HL-60/S4 treated with retinoic acid at 250 ng/mL for 4 days and 3 days (cell line): ENCODE results near the gene AOX1.

ENCODE experiments used
- in situ Hi-C: fragments of 300-500 bp; cut with MboI; formaldehyde crosslinking; loops from 2 replicates; pipeline ENCODE4 v1.7.0; 2022; ENCODE audit warnings: low sequenced_read_pairs

AOX1 gene

GRCh38 chr2:200698217-200698616, 112.4 kb downstream of the AOX1 start:
- in situ Hi-C loops = no loop called here

GRCh38 chr2:200699310-200699709, 113.5 kb downstream of the AOX1 start:
- in situ Hi-C loops = no loop called here

GRCh38 chr2:200700856-200701255, 115.0 kb downstream of the AOX1 start:
- in situ Hi-C loops = loop anchor here (25.0 kb wide), 1 partner anchor 739 kb away; the partner anchor contains the start of genes MAIP1 and TYW5

- in situ Hi-C loops = loop anchor here (25.0 kb wide), 1 partner anchor 740 kb away; the partner anchor contains the start of genes MAIP1 and TYW5
These were observed 116.2 kb downstream of the AOX1 start for GRCh38 chr2:200702044-200702443.

- in situ Hi-C loops = loop anchor here (25.0 kb wide), 1 partner anchor 740 kb away; the partner anchor contains the start of genes MAIP1 and TYW5
These were observed 116.9 kb downstream of the AOX1 start for GRCh38 chr2:200702646-200703118.

- in situ Hi-C loops = loop anchor here (25.0 kb wide), 1 partner anchor 741 kb away; the partner anchor contains the start of genes MAIP1 and TYW5
These were observed 117.5 kb downstream of the AOX1 start for GRCh38 chr2:200703127-200703925.

- in situ Hi-C loops = loop anchor here (25.0 kb wide), 1 partner anchor 742 kb away; the partner anchor contains the start of genes MAIP1 and TYW5
These were observed 118.3 kb downstream of the AOX1 start for GRCh38 chr2:200703926-200704637.

- in situ Hi-C loops = loop anchor here (25.0 kb wide), 1 partner anchor 743 kb away; the partner anchor contains the start of genes MAIP1 and TYW5
These were observed 119.7 kb downstream of the AOX1 start for GRCh38 chr2:200705305-200706041.

- in situ Hi-C loops = loop anchor here (25.0 kb wide), 1 partner anchor 747 kb away; the partner anchor contains the start of genes MAIP1 and TYW5
These were observed 123.1 kb downstream of the AOX1 start for GRCh38 chr2:200708943-200709342.

GRCh38 chr2:200713003-200713703, 127.3 kb downstream of the AOX1 start:
- in situ Hi-C loops = loop anchor here (25.0 kb wide), 1 partner anchor 751 kb away; the partner anchor contains the start of genes MAIP1 and TYW5

GRCh38 chr2:200713704-200714064, 127.9 kb downstream of the AOX1 start:
- in situ Hi-C loops = loop anchor here (25.0 kb wide), 1 partner anchor 751 kb away; the partner anchor contains the start of genes MAIP1 and TYW5

- in situ Hi-C loops = loop anchor here (25.0 kb wide), 1 partner anchor 753 kb away; the partner anchor contains the start of genes MAIP1 and TYW5
These were observed 129.2 kb downstream of the AOX1 start for GRCh38 chr2:200715014-200715413.

- in situ Hi-C loops = loop anchor here (25.0 kb wide), 1 partner anchor 754 kb away; the partner anchor contains the start of genes MAIP1 and TYW5
These were observed 130.6 kb downstream of the AOX1 start for GRCh38 chr2:200716386-200716785.
